HL-60/S4 treated with retinoic acid at 250 ng/mL for 4 days and 3 days (cell line): ENCODE measurements around the gene GRK4.

Experiments
- in situ Hi-C: fragments of 300-500 bp; cut with MboI; formaldehyde crosslinking; loops from 2 replicates; pipeline ENCODE4 v1.7.0; 2022; ENCODE audit warnings: low sequenced_read_pairs

GRK4 gene

DNA sequence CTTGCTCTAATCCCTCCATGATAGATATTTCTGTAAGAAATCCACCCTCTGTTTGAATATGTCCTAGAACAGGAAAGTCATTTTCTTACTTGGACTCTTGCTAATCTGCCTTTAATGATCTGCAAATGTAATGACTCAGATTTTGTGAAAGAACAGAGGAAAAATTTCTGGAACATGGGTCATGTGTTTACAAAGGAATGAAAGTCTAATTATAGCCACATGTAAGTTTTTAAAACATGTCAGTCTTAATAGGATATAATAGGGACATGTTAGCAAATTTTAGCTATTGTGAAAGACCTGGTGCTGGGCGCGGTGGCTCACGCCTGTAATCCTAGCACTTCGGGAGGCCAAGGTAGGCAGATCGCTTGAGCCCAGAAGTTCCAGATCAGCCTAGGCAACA lies 47.6 kb downstream of the GRK4 start:
- in situ Hi-C loops, result no loop called here

DNA sequence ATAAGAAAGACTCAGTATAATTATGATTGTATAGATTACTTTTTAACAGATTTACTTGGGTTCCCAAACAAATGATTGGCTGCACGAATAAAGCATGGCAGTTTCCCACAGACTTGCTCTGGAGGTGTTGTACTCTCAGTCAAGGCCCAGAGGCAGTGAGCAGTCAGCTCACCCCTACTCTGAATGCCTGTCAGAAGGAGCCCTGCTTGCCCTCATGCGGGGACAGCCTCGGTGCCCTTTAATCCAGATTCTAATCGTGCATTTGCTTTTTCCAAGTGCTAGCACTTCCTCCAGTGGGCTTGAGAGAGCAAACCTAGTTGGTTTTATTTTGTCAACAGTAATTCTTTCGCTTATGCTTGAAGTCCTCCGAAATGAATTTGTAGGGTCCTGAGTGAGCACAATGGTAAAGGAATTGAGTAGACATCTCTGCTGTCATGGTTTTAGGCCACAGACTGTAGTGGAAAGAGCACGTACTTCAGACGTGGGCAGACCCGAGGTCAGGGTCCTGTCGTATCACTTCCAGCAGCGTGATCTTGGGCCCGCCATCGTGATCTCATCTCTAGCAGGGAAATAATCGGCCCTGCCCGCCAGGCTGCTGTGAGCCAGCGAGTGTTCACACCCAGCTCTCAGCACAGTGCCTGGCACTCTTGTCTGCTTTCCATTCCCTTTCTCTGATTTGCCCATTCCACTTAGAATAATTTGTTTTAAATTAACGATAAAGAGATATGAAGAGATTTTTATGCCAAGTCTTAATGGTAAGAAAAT lies 48.3 kb downstream of the GRK4 start:
- in situ Hi-C loops, result no loop called here

DNA sequence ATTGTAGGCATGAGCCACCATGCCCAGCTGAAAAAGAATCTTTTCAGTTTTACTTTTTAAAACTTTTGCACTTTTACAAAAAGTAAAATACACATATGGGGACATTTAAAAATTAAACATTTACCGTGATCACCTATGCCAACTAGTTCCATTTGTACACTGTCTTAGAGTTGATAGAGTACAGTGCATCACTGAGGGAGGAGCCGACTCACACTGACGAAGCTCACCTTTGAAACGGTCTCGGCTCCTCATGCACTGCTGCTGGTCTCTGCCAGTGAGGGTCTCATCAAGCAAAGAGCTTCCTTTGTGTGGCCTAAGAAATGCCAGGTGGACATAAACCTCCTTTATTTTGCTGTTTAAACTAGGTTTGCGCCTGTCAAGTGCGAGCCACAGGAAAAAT lies 50.0 kb downstream of the GRK4 start:
- in situ Hi-C loops, result no loop called here

DNA sequence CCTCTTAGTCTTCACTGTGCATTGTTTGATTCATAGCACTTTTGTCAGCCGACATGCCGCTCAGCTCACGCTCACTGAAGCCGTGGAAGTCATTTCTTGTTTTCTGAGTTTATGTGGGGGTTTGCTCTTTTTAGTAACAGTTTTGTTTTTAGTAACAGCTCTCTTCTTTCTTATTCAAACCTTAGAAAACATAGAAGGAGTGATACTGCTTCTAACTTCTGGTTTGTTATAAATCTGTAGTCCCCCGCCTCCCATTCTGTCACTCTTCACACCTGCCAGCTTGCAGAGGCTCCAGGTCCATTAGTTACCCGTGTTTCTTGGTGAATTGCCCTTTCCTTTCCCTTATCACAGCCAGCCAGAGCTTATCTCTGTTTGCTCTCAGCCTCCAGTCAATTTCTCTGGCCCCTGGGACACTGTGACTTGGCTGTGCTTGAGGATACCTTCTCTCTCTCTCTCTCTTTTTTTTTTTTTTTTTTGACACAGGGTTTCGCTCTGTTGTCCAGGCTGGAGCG lies 50.5 kb downstream of the GRK4 start:
- in situ Hi-C loops, result no loop called here

DNA sequence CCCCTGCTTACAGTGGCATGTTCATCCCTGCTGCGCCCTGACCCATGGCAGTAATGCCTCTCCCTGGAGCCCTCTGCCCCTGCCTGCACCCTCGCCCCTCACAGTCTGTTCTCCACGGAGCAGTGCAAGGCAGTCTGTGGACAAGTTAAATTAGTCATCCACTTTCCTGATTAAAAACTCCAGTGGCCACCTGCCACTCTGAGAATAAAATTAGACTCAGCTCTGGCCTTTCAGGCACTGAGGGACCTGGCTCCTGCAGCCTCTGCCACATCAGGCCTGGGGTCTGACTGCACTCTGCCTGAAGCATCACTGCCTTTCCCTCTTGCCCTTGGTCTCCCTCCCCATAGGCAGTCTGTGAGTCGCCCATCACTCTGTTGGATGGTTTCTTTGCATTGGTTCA lies 53.6 kb downstream of the GRK4 start:
- in situ Hi-C loops, result no loop called here

DNA sequence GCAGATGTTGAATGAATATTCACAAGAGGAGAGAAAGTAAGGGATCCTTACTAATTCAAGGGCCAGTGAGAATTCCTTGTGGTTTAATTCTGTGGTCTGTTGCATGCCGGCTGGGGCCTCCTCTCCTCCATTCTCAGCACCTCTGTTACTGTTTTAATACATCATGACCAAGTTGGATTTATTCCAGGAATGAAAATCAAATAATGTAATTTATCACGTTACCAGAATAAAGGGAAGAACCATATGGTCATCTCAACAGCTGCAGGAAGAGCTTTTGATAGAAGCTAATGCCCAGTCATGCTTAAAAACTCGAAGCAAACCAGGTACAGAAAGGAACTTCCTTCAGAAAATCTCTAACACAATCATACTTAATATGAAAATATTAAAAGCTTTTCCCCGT lies 54.1 kb downstream of the GRK4 start:
- in situ Hi-C loops, result no loop called here

DNA sequence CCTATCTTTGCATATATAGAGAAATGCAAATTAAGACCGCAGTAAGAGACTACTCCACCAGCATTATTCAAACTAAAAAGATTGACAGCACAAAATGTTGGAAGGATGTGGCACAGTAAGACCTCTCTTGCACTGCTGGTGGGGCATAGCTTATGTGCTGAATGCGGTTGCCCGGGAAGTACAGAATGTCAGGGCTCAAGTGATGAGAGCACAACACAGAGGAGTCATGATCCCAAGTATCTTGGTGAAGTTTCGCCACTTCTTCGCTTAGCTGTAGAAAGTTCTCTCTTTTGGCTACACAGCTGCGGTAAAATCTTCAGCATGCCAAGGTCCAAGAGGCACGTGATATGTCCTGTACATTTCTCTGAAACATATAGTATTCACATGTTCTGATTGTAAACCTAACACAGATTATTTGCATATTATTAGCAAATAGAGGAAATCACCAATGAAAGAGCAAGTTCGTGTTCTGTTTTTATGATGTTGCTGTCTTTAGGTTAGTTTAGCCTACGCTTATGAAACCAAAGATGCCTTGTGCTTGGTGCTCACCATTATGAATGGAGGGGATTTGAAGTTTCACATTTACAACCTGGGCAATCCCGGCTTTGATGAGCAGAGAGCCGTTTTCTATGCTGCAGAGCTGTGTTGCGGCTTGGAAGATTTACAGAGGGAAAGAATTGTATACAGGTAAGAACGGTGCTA lies 55.9 kb downstream of the GRK4 start:
- in situ Hi-C loops, result no loop called here

DNA sequence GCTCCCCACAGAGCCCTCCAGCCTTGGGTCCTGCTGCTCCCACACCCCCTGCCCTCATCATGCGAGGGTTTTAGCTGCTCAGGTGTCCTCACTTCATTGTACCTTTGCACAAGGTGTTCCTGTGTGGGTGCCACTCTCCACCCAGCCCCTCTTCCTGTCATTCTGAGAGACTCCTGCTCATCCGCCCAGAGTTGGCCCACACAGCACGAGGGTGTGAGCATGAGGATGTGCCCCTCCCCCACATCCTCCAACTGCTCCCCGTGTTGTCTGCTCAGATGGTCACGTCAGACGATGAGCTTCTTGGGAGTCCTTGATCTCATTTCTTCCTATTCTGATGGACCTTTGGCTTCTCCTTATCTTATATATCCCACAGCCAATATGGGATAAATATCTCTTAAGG lies 57.8 kb downstream of the GRK4 start:
- in situ Hi-C loops, result no loop called here

DNA sequence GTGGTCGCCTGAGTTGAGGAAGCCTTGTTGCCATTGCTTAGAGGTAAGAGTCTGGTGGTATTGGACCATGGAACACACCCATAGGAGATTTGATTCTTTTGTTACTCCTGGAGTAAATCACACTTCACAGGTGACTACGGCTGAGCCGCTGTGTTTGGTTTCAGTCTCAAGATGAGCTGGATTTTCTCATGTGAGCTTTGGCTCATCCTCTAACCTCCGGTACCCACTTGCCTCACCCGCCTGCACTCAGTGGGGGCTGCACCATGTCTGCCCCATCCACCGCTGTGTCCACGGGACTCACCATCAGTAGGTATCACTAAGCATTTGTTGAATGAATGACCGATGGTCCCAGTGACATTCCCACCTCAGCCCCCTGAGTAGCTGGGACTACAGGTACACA lies 58.3 kb downstream of the GRK4 start:
- in situ Hi-C loops, result no loop called here

DNA sequence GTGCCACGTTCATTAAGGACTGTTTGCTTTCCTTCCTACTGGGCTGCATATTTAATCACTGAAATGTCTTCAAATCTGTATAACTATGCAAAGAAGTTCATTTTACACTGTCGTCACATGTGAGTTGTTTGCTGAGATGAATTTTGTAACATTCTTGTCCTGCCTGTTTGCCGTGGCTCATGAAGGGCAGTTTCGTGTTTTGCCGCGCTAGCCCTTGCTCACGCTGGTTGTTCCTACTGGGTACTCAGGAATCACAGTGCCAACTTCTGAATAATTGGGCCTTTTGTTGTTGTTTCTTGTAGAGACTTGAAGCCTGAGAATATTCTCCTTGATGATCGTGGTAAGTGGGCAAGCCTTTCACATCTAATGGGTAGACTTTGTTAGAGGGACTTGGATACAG lies 58.7 kb downstream of the GRK4 start:
- in situ Hi-C loops, result no loop called here

DNA sequence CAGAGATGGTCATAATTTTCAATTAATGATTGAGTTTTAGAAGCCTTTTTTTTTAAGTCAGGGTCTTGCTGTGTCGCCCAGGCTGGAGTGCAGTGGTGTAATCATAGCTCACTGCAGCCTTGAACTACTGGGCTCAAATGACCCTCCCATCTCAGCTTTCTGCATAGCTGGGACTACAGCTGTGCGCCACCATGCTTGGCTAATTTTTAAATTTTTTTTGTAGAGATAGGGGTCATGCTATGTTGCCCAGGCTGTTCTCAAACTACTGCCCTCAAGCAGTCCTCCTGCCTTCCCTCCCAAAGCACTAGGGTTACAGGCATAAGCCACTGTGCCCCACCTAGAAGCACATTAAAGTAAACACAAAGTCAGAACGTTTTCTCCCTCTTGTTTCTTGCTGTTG lies 59.3 kb downstream of the GRK4 start:
- in situ Hi-C loops, result no loop called here

DNA sequence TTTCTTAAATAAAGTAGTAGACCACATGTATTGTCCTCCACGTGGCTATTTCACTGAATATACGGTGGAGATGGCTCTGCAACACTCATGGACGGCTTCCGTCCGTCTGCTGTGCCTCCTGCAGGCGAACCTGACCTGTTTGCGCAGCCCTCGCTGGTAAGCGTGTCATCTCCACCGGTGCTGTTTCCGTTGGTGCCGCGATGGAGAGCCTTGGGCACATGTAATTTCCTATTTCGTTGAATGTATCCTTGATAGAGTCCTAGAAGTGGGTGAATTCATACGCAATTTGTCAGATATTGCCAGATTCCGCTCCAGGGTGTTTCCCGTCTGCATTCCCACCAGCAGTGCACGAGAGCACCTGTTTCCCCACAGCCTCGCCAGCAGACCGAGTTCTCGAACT lies 62.5 kb downstream of the GRK4 start:
- in situ Hi-C loops, result no loop called here

DNA sequence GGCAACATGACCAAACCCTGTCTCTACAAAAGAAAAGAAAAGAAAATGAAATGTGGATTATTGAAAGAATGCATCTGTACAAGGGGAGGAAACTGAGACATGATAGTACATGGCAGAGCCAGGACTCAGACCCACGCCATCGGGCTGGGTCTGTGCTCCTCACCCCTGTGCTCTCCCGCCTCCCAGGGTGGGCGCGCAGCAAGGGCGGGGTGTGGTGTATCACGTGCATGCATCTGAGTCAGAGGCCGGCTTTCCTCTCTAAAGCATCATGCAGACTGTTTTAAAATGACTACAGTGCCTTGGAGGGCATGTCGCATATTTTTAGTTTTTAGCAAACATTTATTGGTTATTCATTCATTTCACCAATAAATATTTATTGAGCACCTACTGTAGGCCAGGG lies 63.2 kb downstream of the GRK4 start:
- in situ Hi-C loops, result no loop called here

DNA sequence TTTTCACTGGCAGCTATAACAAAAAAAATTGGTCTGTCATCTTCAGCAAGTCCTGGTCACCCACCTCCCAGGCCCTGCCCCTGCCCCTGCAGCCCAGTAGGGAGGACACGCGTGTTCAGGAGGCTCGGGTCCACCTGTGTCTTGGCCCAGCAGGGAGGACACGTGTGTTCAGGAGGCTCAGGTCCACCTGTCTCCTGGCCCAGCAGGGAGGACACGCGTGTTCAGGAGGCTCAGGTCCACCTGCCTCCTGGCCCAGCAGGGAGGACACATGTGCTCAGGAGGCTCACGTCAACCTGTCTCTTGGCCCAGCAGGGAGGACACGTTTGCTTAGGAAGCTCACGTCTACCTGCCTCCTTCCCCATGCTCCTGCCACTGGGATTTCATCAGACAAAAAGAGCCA lies 66.1 kb downstream of the GRK4 start:
- in situ Hi-C loops, result no loop called here

DNA sequence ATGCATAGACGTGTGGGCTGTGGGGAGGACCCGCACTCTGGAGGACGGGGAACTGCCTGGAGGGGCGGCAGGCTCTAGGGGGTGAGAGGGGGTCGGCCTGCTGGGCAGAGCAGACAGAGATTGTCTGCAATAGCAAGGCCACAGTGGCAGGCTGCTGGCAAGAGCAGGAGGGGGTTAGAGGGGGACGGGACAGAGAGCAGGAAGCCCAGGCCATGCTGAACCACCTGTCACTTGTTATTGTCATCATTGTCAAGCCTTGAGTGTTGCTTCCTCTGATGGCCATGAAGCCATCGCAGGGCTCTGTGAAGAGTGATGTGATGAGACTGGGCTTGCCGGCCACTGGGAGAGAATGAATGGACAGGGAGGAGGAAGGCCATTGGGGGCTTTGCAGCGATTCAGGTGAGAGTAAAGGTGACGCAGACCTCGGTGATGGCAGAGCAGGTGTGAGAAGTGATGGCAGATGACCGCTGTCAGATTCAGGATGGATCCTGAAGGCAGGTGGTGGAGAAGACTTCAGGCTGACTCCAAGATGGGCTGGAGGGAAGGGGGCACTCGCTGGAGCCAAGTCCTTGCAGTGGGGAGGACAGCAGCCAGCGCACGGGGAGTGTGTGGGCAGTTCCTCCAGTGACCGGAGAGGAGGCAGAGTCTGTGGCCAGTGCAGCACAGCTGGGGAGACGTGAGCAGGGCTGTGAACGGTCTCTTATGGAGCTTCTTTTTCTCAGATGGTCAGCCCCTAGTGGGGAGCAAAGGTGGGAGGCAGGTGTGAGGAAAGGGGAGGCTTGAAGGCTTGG lies 67.4 kb downstream of the GRK4 start:
- in situ Hi-C loops, result no loop called here

DNA sequence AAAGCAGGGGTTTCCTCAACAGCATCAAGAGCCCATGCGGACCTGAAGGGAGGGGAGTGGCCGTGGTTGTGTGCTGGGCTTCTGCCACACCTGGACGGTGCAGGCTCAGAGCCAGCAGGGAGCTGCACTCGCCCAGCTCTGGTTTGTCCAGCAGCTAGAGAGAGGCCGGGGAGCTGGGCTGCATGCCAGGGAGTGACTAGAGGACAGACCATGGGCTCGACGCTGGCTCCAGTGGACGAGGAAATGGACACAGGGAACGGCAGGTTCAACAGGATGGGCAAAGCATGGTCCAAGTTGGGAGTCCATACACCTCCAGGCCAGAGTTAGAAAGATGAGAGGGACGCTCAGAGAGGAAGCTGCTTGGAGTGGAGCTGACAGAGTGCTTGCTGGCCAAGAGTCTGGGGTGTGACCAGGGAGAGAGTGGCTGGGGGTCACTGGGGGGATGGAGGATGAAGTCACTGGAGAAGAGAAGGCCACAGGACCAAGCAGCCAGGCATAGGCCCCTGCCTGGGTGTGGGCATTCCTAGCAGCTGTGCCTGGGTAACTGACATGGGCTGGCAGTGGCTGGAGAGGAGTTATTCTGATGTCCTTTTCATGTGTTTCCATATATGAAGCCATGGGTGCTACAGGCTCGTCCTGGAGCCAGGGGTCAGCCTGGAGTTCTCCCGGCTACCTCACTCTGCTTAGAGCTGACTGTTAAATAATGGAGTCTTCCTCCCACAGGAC lies 68.1 kb downstream of the GRK4 start:
- in situ Hi-C loops, result no loop called here

DNA sequence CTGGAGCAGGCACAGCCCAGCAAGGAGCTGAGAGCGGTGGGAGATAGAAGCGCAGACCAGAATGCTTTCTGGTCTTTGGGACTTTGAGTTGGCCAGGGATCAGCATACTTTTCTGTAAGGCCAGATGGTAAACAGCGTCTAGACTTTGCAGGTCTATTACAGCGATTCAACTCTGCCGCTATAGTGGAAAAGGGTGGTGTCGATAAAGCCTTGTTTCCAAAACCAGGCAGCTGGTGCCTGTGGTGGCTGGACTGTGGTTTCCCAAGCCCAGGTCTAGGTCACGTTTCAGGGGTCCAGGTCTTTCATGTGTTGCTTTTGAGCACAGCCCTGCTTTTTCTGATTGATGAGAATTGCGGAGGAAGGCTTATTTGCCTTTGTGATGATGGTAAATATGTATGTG lies 70.9 kb downstream of the GRK4 start:
- in situ Hi-C loops, result no loop called here

DNA sequence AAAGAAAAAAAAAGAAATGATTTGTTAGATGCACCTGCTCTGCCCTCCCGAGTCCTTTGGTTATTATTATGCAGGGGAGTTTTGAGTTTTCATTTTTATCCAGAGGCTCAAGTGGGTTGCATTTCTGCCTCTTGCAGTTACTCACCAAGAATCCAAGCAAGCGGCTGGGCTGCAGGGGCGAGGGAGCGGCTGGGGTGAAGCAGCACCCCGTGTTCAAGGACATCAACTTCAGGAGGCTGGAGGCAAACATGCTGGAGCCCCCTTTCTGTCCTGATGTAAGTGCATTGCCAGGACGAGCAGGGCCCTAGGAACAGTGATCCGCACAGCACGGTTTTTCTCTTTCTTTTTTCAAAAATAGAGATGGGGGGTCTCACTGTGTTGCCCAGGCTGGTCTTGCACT lies 71.9 kb downstream of the GRK4 start:
- in situ Hi-C loops, result no loop called here

DNA sequence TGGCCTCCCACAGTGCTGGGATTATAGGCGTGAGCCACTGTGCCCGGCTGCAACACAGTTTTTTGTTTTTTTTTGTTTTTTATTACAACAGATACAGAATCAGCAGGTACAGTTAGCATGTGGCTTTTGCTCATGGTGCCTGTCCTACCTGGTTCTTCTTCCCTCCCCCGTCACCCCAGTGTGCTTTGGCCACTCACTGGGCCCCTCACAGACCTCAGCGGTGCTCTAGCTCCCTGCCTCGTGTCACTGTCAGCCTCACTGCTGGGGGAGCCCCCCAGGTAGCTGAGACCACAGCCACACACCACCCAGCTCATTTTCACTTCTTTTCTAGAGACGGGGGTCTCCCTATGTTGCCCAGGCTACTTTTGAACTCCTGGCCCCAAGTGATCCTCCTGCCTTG lies 72.3 kb downstream of the GRK4 start:
- in situ Hi-C loops, result no loop called here

DNA sequence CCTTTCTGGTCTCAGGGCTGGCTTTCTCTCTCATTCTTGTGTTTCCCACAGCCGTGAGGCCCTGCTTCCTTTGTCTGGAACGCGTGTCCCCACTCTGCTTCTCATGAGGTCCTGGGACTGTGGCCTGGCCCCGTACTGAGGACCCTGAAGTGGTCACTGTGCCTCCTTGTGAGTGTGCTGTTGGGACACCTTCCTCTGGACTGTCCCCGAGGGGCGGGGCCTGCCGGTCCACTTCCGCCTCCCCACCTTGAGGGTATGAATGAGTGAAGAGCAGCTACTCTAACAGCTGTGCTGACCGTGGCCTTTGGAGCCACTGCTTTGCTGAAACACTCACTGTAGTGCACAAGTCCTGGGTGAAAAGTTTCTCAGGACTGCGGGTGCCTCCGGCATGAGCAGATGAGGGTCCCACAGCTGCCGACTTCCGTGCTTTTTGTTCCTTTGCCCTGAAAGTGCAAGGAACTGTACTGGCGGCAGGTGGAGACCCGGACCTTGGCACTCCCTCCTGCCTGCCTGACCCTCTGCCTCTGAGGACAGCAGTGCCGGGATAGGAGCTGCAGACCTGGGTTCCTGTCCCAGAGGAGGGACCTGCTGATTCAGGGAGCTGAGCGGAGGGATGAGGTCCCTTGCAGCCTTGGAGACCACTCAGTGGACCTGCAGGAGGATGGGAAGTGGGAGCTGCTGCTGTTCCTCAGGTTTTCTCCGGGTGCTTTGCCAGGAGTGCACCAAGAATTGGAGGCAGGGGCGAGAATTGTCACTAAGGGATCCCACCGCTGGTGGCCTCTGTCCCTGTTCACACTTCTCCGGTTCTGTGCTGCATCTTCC lies 73.0 kb downstream of the GRK4 start:
- in situ Hi-C loops, result no loop called here
